Upper lobe of right lung (tissue), 1 donor: Measurements from ENCODE around the gene TTC36. TPM values are rescaled to one million over a fixed set of nuclear protein-coding genes. Genes with fewer than 3 reads are reported as not detected.

Experiments
- ATAC-seq: fragments of 200-7000 bp; cut with Tn5 transposase; one replicate; pipeline ENCODE4 v1.9.1; 2020; ENCODE audit warnings: mild to moderate bottlenecking, moderate library complexity
- DNase-seq: peaks from one replicate; pipeline ENCODE4 v3.0.0-alpha.2; 2020
- H3K27ac ChIP-seq: fragments of 200-600 bp; one replicate; pipeline ENCODE4 v1.8.0; 2022
- H3K27me3 ChIP-seq: fragments of 200-600 bp; one replicate; pipeline ENCODE4 v1.8.0; 2022; ENCODE audit warnings: mild to moderate bottlenecking
- H3K36me3 ChIP-seq: fragments of 200-600 bp; one replicate; pipeline ENCODE4 v1.8.0; 2022
- H3K4me1 ChIP-seq: fragments of 200-600 bp; one replicate; pipeline ENCODE4 v1.8.0; 2022
- H3K4me3 ChIP-seq: fragments of 200-600 bp; one replicate; pipeline ENCODE4 v1.8.0; 2022; ENCODE audit warnings: mild to moderate bottlenecking
- H3K9me3 ChIP-seq: fragments of 200-600 bp; one replicate; pipeline ENCODE4 v1.8.0; 2022
- CTCF ChIP-seq: fragments of 200-600 bp; IDR thresholded peaks from one replicate; pipeline ENCODE4 v1.8.0; 2022; ENCODE audit warnings: antibody characterized with exemption
- intact Hi-C: fragments of 100-400 bp; cut with DNase I; formaldehyde crosslinking; loops from one replicate; pipeline ENCODE4 v1.11.0; 2022
- total RNA-seq: library from RNA; stranded (reverse); fragmentation: NEBNext Ultra II Directional; extraction: Animal tissue kit (Norgen Biotek cat#: 25700); gene quantifications from one replicate; pipeline ENCODE4 v1.2.1, GENCODE V29; 2021
- donor health status: DM: no; HTN: yes; CAD: no; lungs with severe emphysema.

TTC36 gene
- total RNA-seq, 1 donor from 2014 or later: 1.9 TPM

- H3K4me1 ChIP-seq: peaks cover 11% of the 10 kb centered on the region
- intact Hi-C loops: no loop called here
- H3K4me3 ChIP-seq: no peak overlapping the region
- H3K9me3 ChIP-seq: no peaks in the 10 kb centered on the region
- H3K27ac ChIP-seq: no peak overlapping the region
- peak; percentile 73 for ATAC-seq
- DNase-seq: no peak
- H3K27me3 ChIP-seq: no peaks in the 10 kb centered on the region
- peaks cover 57% of the 10 kb centered on the region for H3K36me3 ChIP-seq
- peak; percentile 34 for TF ChIP-seq CTCF
Measured at GRCh38 chr11:118522571-118523072, 4.7 kb upstream of the TTC36 start.

GRCh38 chr11:118524356-118524755 is 2.9 kb upstream of the TTC36 start:
- ATAC-seq (peak; percentile 22), DNase-seq (no peak)
- Histone ChIP-seq H3K9me3 (no peaks in the 10 kb centered on the region), H3K4me3 (no peak overlapping the region), H3K27ac (no peak overlapping the region), H3K4me1 (peaks cover 11% of the 10 kb centered on the region), H3K36me3 (peaks cover 40% of the 10 kb centered on the region), H3K27me3 (no peaks in the 10 kb centered on the region)
- TF ChIP-seq CTCF: no peak
- intact Hi-C loops: no loop called here

- H3K27ac ChIP-seq: no peak overlapping the region
- no peaks in the 10 kb centered on the region for H3K27me3 ChIP-seq
- intact Hi-C loops: no loop called here
- H3K9me3 ChIP-seq: no peaks in the 10 kb centered on the region
- peaks cover 15% of the 10 kb centered on the region for H3K4me1 ChIP-seq
- no peak for TF ChIP-seq CTCF
- ATAC-seq: no peak
- peaks cover 34% of the 10 kb centered on the region for H3K36me3 ChIP-seq
- DNase-seq: no peak
- no peak overlapping the region for H3K4me3 ChIP-seq
Measured at GRCh38 chr11:118524757-118525470, 2.4 kb upstream of the TTC36 start.

- Histone ChIP-seq H3K4me3 (no peak overlapping the region), H3K9me3 (no peaks in the 10 kb centered on the region), H3K27ac (no peak overlapping the region), H3K36me3 (peaks cover 17% of the 10 kb centered on the region), H3K4me1 (peaks cover 20% of the 10 kb centered on the region), H3K27me3 (no peaks in the 10 kb centered on the region)
- intact Hi-C loops: no loop called here
- ATAC-seq (no peak), DNase-seq (no peak)
- TF ChIP-seq CTCF: no peak
Measured at GRCh38 chr11:118526688-118527087, 586 bp upstream of the TTC36 start.

GRCh38 chr11:118528511-118528910 is 1.2 kb downstream of the TTC36 start:
- Histone ChIP-seq H3K4me3 (no peak overlapping the region), H3K9me3 (no peaks in the 10 kb centered on the region), H3K27me3 (no peaks in the 10 kb centered on the region), H3K4me1 (peaks cover 23% of the 10 kb centered on the region), H3K27ac (no peak overlapping the region), H3K36me3 (no peaks in the 10 kb centered on the region)
- TF ChIP-seq CTCF: no peak
- ATAC-seq (no peak), DNase-seq (no peak)
- intact Hi-C loops: no loop called here
